Measurements from ENCODE around the gene CHP1. TPM values are rescaled to one million over a fixed set of nuclear protein-coding genes. Genes with fewer than 3 reads are reported as not detected.

Gene CHP1
- total RNA-seq = 10 to 100 TPM; 59.2 to 61.1 TPM

DNA sequence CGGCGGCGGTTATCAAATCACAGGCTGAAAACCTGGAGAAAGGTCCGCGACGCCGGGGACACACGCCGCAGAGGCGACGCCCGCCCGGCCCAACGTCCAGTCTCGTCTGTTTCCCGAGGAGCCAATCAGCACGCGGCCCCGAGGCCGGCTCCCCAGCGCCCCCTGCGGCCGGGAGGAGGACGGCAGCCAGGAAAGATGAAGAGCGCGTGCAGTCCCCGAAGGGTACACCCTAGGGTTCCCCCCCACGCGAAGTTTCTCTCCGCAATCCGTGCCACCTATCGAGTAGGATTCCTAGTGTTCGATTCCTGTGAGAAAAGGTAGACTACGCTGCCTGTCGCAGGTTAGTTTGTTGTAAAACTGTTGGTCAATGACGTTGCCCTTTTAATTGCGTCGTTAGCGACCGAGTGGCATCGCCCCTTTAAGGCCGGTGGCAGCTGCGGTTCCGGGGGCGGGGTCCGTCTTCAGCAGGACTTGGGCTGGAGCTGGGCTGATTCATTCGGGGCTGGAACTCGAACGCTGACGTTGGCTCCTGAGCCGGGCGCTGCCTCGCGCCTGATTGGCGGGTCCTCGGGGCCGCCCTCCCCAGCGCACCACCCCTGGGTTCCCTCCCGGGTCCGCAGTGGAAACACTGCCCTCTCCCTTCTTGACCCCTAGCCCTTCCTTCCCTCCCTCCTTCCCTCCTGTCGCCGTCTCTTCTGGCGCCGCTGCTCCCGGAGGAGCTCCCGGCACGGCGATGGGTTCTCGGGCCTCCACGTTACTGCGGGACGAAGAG lies at the start of gene CHP1, which contains the start of gene EXD1:
Gene CHP1 (plus strand): TSS at position 619 of the 772 bp plus-strand sequence. CDS start 115 bp downstream, at position 734.
Gene EXD1 (minus strand): TSS at position 108 of the 772 bp plus-strand sequence. CDS start 4,182 bp downstream, outside the sequence.
- POLR2A ChIA-PET = interaction anchor here (0.6 to 1.5 kb wide), 3 partner anchors 17 to 105 kb away, joined by 3 to 4 read pairs (median 3); no protein-coding TSS in a partner anchor
- Mint-ChIP-seq H3K27me3 (peaks cover 9% of the 10 kb centered on the region), H3K4me1 (peaks cover 20% of the 10 kb centered on the region), H3K4me3 (peak within 1 kb of the TSS; percentile 91), H3K36me3 (ENCODE audit: low read depth) (peaks cover 2% of the 10 kb centered on the region), H3K9me3 (no peaks in the 10 kb centered on the region), H3K27ac (peak within 1 kb of the TSS; percentile 93)
- DNase-seq = peak; percentile 97
- CTCF ChIA-PET = interaction anchor here (0.6 to 2.5 kb wide), 27 partner anchors 8 to 543 kb away, joined by 3 to 9 read pairs (median 4); partner anchors contain the start of gene MAPKBP1

DNA sequence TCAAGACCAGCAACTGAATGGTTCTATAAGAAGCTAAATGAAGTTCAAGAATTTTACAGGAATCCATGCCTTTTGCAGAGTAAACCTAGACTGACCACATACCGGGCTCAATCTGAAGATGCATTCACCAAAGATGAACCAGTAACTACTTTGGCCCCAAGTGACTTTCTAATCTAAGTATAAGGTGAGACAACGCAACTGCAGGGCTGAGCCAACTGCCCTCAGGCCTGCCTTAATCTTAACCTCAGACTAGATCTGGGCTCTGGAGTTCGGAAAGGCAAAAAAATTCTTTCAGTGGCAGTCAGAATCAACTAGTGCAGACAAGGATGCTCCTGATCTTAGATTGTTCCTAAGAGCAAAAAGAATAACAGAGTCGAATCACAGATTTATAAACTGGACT lies 48.8 kb upstream of the CHP1 start:
- Mint-ChIP-seq H3K4me3 (no peak overlapping the region), H3K27ac (no peak overlapping the region), H3K36me3 (ENCODE audit: low read depth) (no peaks in the 10 kb centered on the region), H3K27me3 (no peaks in the 10 kb centered on the region), H3K4me1 (peaks cover 3% of the 10 kb centered on the region), H3K9me3 (no peaks in the 10 kb centered on the region)
- CTCF ChIA-PET = interaction anchor here (2.0 kb wide), 1 partner anchor 279 kb away, joined by 8 read pairs; no protein-coding TSS in a partner anchor
- no peak for DNase-seq
- POLR2A ChIA-PET = no interaction called here

DNA sequence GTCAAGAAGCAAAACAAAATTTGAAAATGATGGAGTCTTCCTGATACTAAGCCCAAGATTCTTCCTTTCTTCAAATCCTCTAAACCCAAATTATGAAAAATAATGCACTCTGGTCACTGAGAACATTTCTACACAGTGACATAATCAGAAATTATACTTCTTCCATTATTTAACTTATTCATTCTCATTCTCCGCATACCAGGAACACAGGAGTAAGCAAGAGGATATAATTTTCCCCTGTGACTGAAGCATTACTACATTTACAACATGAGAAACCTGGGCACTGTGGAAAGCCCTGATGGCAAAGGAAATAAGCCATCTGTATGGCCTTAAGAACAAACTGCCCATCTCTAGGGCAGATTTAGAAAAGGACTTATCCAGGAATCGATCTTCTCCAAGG lies 47.5 kb upstream of the CHP1 start:
- CTCF ChIA-PET = interaction anchor here (2.9 kb wide), 1 partner anchor 279 kb away, joined by 38 read pairs; no protein-coding TSS in a partner anchor
- H3K36me3 Mint-ChIP-seq (ENCODE audit: low read depth) = no peaks in the 10 kb centered on the region
- POLR2A ChIA-PET = no interaction called here
- no peak overlapping the region for H3K4me3 Mint-ChIP-seq
- no peaks in the 10 kb centered on the region for H3K9me3 Mint-ChIP-seq
- H3K27me3 Mint-ChIP-seq = no peaks in the 10 kb centered on the region
- no peak for DNase-seq
- no peak overlapping the region for H3K27ac Mint-ChIP-seq
- peaks cover 3% of the 10 kb centered on the region for H3K4me1 Mint-ChIP-seq

DNA sequence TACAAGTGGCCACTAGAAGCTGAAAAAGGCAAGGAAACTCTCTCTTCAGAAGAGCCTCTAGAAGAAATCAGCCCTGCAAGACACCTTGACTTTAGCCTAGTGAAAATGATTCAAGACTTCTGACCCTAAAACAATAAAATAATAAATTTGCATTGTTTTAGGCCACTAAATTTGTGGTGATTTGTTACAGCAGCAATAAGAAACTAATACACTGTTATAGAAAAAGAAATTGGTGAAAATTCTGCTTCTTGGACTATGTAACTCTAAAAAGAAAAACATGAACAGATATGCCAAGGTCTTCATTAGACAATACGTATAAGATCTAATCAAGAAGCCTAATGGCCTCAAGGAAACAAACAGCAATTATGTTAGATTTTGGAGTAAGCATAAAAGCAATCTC lies 36.6 kb upstream of the CHP1 start:
- Mint-ChIP-seq H3K9me3 (no peaks in the 10 kb centered on the region), H3K4me3 (no peak overlapping the region), H3K36me3 (ENCODE audit: low read depth) (no peaks in the 10 kb centered on the region), H3K27ac (no peak overlapping the region), H3K4me1 (no peaks in the 10 kb centered on the region), H3K27me3 (peaks cover 4% of the 10 kb centered on the region)
- DNase-seq = no peak
- CTCF ChIA-PET = interaction anchor here (0.6 to 1.4 kb wide), 2 partner anchors 14 to 287 kb away, joined by 3 to 4 read pairs; no protein-coding TSS in a partner anchor
- POLR2A ChIA-PET = no interaction called here

DNA sequence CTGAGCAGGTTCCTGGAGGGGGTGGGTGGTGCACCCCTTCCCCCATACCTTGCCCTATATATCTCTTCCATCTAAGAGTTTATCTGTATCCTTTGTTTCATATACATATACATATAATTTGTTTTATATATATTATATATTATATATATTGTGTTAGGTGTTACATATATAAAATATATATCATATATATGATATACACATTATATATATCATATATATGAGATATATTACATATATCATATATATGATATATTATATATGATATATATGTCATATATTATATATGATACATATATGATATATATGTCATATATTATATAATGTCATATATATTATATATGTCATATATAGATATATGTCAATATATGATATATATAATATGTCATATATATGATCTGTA lies 31.6 kb upstream of the CHP1 start:
- POLR2A ChIA-PET = no interaction called here
- no peaks in the 10 kb centered on the region for H3K9me3 Mint-ChIP-seq
- CTCF ChIA-PET = interaction anchor here (0.6 kb wide), 1 partner anchor 8 kb away, joined by 3 read pairs; no protein-coding TSS in a partner anchor
- H3K4me3 Mint-ChIP-seq = no peak overlapping the region
- no peaks in the 10 kb centered on the region for H3K27me3 Mint-ChIP-seq
- no peak overlapping the region for H3K27ac Mint-ChIP-seq
- no peak for DNase-seq
- no peaks in the 10 kb centered on the region for H3K36me3 Mint-ChIP-seq (ENCODE audit: low read depth)
- no peaks in the 10 kb centered on the region for H3K4me1 Mint-ChIP-seq

DNA sequence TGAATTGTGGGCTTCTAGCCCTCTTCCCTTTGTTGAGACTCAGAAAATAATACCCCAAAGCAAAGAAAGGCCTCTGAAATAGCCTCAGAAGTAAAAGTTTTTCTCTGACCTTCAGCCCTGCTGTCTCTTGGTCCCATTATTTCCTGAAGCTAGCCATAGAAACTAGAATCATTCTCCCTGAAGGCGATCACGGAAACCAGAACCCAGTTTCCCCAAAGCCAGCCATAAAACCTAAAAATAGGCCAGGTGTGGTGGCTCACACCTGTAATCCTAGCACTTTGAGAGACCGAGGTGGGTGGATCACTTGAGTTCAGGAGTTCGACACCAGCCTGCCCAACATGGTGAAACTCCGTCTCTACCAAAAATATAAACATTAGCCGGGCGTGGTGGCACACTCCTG lies 27.7 kb upstream of the CHP1 start:
- CTCF ChIA-PET = no interaction called here
- H3K27ac Mint-ChIP-seq = no peak overlapping the region
- H3K9me3 Mint-ChIP-seq = no peaks in the 10 kb centered on the region
- DNase-seq = no peak
- POLR2A ChIA-PET = no interaction called here
- H3K27me3 Mint-ChIP-seq = peaks cover 6% of the 10 kb centered on the region
- no peaks in the 10 kb centered on the region for H3K4me1 Mint-ChIP-seq
- no peaks in the 10 kb centered on the region for H3K36me3 Mint-ChIP-seq (ENCODE audit: low read depth)
- H3K4me3 Mint-ChIP-seq = no peak overlapping the region

DNA sequence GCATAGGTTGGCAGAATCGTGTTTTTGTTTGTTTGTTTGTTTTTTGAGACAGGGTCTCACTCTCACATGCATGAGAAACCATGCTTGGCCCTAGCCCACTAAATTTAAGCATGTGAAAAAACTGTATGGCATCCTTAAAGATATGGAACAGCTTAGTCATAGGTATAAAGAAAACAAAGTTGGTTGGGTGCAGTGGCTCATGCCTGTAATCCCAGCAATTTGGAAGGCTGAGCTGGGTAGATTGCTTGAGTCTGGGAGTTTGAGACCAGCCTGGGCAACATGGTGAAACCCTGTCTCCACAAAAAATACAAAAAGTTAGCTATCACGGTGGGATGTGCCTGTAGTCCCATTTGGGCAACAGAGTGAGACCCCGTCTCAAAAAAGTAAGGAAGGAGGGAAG lies 25.8 kb upstream of the CHP1 start:
- no peak overlapping the region for H3K27ac Mint-ChIP-seq
- CTCF ChIA-PET = interaction anchor here (0.6 kb wide), 2 partner anchors 34 to 274 kb away, joined by 3 read pairs; no protein-coding TSS in a partner anchor
- no peaks in the 10 kb centered on the region for H3K9me3 Mint-ChIP-seq
- peaks cover 11% of the 10 kb centered on the region for H3K27me3 Mint-ChIP-seq
- no peak for DNase-seq
- POLR2A ChIA-PET = no interaction called here
- no peaks in the 10 kb centered on the region for H3K4me1 Mint-ChIP-seq
- no peaks in the 10 kb centered on the region for H3K36me3 Mint-ChIP-seq (ENCODE audit: low read depth)
- no peak overlapping the region for H3K4me3 Mint-ChIP-seq

DNA sequence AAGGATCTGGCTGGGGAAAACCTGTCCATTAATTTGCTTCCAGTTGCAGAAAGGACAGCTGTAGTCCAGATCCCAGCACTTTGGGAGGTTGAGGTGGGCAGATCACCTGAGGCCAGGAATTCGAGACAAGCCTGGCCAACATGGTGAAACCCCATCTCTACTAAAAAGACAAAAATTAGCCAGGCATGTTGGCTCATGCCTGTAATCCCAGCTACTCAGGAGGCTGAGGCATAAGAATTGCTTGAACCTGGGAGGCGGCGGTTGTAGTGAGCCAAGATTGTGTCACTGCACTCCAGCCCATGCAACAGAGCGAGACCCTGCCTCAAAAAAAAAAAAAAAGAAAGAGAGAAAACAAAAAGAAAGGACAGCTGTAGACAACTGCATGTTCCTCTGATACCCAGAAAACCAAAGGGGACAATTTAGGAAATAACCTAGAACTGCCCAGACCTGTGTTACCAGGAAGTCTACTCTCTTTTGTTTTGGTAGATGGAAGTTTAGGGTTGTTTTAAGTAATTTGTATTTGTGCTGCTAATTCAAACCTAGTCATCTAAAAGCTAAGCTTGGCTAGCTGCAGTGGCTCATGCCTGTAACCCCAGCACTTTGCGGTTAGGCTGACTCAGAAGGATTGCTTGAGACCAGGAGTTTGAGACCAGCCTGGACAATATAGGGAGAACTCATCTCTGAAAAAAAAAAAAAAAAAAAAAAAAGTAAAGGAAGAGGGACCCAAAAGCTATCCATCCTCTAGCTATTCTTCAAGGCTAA lies 23.2 kb upstream of the CHP1 start:
- no peak for DNase-seq
- H3K27ac Mint-ChIP-seq = no peak overlapping the region
- no peaks in the 10 kb centered on the region for H3K9me3 Mint-ChIP-seq
- no peaks in the 10 kb centered on the region for H3K36me3 Mint-ChIP-seq (ENCODE audit: low read depth)
- ChIA-PET POLR2A (interaction anchor here (0.6 kb wide), 2 partner anchors 22 to 181 kb away, joined by 3 to 4 read pairs; no protein-coding TSS in a partner anchor), CTCF (interaction anchor here (0.7 to 1.1 kb wide), 5 partner anchors 9 to 255 kb away, joined by 3 to 6 read pairs (median 3); partner anchors contain the start of gene CHAC1)
- H3K27me3 Mint-ChIP-seq = peaks cover 17% of the 10 kb centered on the region
- no peaks in the 10 kb centered on the region for H3K4me1 Mint-ChIP-seq
- H3K4me3 Mint-ChIP-seq = no peak overlapping the region

DNA sequence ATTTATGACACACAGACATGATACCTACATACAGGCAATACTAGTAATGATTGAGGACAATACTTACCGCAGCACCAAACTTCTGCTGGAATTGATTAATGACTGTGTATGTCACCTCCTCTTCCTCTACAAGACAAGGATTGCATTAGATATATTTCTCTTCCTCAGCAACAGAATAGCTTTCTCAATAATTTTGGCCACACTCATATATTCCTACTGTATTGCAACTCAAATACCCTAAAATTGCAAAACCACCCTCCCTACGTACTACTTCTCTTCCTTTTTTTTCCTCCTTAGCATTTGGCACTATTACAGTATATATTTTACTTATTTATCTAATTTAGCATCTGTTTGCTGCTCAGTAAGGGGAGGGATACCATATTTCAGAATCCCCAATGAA lies 15.4 kb upstream of the CHP1 start:
- Mint-ChIP-seq H3K4me1 (no peaks in the 10 kb centered on the region), H3K36me3 (ENCODE audit: low read depth) (no peaks in the 10 kb centered on the region), H3K27me3 (peaks cover 30% of the 10 kb centered on the region), H3K9me3 (no peaks in the 10 kb centered on the region), H3K27ac (no peak overlapping the region), H3K4me3 (no peak overlapping the region)
- CTCF ChIA-PET = no interaction called here
- POLR2A ChIA-PET = no interaction called here
- DNase-seq = no peak

DNA sequence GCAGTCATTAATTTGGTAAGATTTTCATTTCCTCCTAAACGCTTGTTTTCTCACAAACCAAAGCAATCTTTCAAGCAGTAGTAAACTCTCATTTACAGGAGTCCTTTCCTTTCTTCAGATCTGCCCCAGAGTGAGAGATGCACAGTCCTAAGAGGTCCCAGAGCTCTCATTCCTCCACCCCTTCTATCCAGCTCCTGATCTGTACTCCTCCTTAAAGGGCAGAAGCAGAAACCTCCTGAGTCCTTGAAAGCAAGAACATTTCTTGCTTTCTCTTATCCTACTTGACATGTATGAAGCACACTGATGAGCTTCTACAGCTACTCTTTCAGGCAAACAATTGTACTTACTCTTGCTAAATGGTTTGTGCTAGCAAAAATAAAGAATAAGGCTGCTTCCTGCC lies 12.2 kb upstream of the CHP1 start:
- H3K9me3 Mint-ChIP-seq = no peaks in the 10 kb centered on the region
- H3K4me1 Mint-ChIP-seq = no peaks in the 10 kb centered on the region
- H3K36me3 Mint-ChIP-seq (ENCODE audit: low read depth) = no peaks in the 10 kb centered on the region
- H3K4me3 Mint-ChIP-seq = no peak overlapping the region
- ChIA-PET POLR2A (interaction anchor here (0.8 kb wide), 1 partner anchor 243 kb away, joined by 5 read pairs; no protein-coding TSS in a partner anchor), CTCF (interaction anchor here (1.0 to 1.8 kb wide), 5 partner anchors 11 to 313 kb away, joined by 3 to 9 read pairs (median 4); partner anchors contain the start of genes CHAC1, CHP1 and EXD1)
- H3K27me3 Mint-ChIP-seq = peaks cover 30% of the 10 kb centered on the region
- DNase-seq = no peak
- no peak overlapping the region for H3K27ac Mint-ChIP-seq

DNA sequence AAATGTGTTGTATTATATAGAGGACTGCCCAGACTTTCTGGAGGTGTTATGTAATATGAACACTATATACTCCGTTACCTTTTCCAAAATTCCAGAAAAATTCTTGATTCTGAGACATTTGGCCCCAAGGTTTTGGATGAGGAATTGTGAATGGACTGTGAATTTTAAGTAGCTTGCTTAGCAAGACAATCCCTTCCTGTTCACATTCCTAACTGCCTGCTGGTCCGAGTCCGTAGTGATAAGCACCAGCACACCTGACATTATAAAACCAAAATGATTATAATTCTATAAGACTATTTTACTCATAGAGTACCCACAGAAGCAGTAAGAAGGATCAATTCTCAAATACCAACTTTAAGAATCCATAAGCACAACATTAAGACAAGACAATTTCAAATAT lies 11.7 kb upstream of the CHP1 start:
- Mint-ChIP-seq H3K27me3 (peaks cover 30% of the 10 kb centered on the region), H3K27ac (no peak overlapping the region), H3K36me3 (ENCODE audit: low read depth) (no peaks in the 10 kb centered on the region), H3K9me3 (no peaks in the 10 kb centered on the region), H3K4me3 (no peak overlapping the region), H3K4me1 (no peaks in the 10 kb centered on the region)
- POLR2A ChIA-PET = no interaction called here
- CTCF ChIA-PET = interaction anchor here (1.0 to 1.8 kb wide), 2 partner anchors 10 to 44 kb away, joined by 5 to 9 read pairs; partner anchors contain the start of gene EXD1
- no peak for DNase-seq

DNA sequence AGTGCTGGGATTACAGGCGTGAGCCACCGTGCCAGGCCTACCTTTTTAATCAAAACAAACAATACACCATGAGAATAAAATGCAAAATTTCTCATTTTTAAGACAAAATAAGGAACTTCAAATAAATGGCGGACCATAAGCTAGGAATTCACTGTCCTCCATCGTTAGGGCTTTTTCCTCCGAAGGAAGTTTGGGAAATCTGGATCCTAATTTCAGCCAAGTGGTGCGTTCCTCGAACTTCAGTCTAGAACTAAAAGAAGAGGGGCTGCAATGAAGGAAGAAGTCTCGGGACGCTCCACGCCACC lies 771 bp upstream of the CHP1 start:
- ChIA-PET POLR2A (interaction anchor here (1.5 kb wide), 1 partner anchor 103 kb away, joined by 4 read pairs; no protein-coding TSS in a partner anchor), CTCF (interaction anchor here (0.6 to 2.5 kb wide), 11 partner anchors 11 to 544 kb away, joined by 3 to 9 read pairs (median 3); partner anchors contain the start of gene MAPKBP1)
- H3K4me3 Mint-ChIP-seq = peak overlapping the region; percentile 91
- H3K36me3 Mint-ChIP-seq (ENCODE audit: low read depth) = peaks cover 2% of the 10 kb centered on the region
- peaks cover 9% of the 10 kb centered on the region for H3K27me3 Mint-ChIP-seq
- H3K9me3 Mint-ChIP-seq = no peaks in the 10 kb centered on the region
- DNase-seq = no peak
- peak overlapping the region; percentile 93 for H3K27ac Mint-ChIP-seq
- peaks cover 20% of the 10 kb centered on the region for H3K4me1 Mint-ChIP-seq
